ENCODE results near the gene TOP2B. TPM values are rescaled to one million over a fixed set of nuclear protein-coding genes. Genes with fewer than 3 reads are reported as not detected.

The TOP2B gene
- total RNA-seq, 2 experiments from 2014 or later, result 139 to 143 TPM

DNA sequence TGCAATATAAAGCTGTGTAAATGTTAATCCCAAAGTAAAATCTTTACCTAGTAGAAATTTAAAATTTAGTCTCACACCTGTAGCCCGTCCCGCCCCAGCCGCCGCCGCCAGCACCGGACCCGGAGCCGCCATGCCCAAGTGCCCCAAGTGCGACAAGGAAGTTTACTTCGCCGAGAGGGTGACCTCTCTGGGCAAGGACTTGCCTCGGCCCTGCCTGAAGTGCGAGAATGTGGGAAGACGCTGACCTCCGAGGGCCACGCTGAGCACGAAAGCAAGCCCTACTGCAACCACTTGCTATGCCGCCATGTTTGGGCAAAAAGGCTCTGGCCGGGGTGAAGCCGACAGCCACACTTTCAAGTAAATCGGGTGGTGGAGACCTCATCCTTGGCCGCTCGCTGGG is 22.1 kb upstream of the TOP2B start:
- H3K27ac Mint-ChIP-seq, result no peak overlapping the region
- no peaks in the 10 kb centered on the region for H3K9me3 Mint-ChIP-seq
- no peaks in the 10 kb centered on the region for H3K36me3 Mint-ChIP-seq
- no peak for ATAC-seq (ENCODE audit: low read depth)
- POLR2A ChIA-PET, result no interaction called here
- peaks cover 6% of the 10 kb centered on the region for H3K27me3 Mint-ChIP-seq
- H3K4me1 Mint-ChIP-seq, result no peaks in the 10 kb centered on the region
- H3K4me3 Mint-ChIP-seq, result no peak overlapping the region
- DNase-seq, result no peak

DNA sequence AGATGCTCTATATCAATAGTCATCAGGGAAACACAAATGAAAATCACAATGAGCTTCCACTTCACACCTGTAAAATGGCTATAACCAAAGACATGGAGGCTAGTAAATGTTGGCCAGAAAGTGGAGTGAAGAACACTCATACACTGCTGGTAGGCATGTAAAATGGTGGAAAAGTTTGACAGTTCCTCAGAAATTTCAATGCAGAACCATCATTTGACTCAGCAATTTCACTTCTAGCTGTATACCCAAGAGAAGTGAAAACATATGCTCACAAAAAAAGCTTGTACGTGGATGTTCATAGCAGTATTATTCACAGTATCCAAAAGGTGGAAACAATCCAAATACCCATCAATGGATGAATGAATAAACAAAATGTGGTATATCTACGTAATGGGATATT is 19.2 kb upstream of the TOP2B start:
- no peaks in the 10 kb centered on the region for H3K36me3 Mint-ChIP-seq
- POLR2A ChIA-PET, result interaction anchor here (1.5 kb wide), 1 partner anchor 18 kb away, joined by 3 read pairs; no protein-coding TSS in a partner anchor
- H3K9me3 Mint-ChIP-seq, result no peaks in the 10 kb centered on the region
- DNase-seq (no peak), ATAC-seq (ENCODE audit: low read depth) (no peak)
- H3K4me3 Mint-ChIP-seq, result no peak overlapping the region
- no peaks in the 10 kb centered on the region for H3K27me3 Mint-ChIP-seq
- H3K4me1 Mint-ChIP-seq, result no peaks in the 10 kb centered on the region
- no peak overlapping the region for H3K27ac Mint-ChIP-seq

DNA sequence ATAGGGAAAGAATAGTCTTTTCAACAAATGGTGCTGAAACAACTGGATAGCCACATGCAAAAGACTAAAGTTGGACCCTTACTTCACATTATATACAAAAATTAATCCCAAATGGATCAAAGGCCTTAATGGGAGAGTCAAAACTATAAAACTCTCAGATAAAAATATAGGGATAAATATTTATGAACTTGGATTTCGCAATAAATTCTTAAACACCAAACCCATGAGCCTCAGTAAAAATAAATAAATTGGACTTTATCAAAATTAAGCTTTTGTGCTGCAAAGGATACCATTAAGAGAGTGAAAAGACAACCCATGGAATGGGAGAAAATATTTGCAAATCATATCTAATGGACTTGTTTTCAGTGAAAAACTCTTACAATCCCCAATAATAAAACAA is 18.7 kb upstream of the TOP2B start:
- no peak overlapping the region for H3K27ac Mint-ChIP-seq
- H3K4me1 Mint-ChIP-seq, result no peaks in the 10 kb centered on the region
- DNase-seq (no peak), ATAC-seq (ENCODE audit: low read depth) (no peak)
- H3K9me3 Mint-ChIP-seq, result no peaks in the 10 kb centered on the region
- no peaks in the 10 kb centered on the region for H3K36me3 Mint-ChIP-seq
- no peak overlapping the region for H3K4me3 Mint-ChIP-seq
- POLR2A ChIA-PET, result no interaction called here
- H3K27me3 Mint-ChIP-seq, result no peaks in the 10 kb centered on the region

DNA sequence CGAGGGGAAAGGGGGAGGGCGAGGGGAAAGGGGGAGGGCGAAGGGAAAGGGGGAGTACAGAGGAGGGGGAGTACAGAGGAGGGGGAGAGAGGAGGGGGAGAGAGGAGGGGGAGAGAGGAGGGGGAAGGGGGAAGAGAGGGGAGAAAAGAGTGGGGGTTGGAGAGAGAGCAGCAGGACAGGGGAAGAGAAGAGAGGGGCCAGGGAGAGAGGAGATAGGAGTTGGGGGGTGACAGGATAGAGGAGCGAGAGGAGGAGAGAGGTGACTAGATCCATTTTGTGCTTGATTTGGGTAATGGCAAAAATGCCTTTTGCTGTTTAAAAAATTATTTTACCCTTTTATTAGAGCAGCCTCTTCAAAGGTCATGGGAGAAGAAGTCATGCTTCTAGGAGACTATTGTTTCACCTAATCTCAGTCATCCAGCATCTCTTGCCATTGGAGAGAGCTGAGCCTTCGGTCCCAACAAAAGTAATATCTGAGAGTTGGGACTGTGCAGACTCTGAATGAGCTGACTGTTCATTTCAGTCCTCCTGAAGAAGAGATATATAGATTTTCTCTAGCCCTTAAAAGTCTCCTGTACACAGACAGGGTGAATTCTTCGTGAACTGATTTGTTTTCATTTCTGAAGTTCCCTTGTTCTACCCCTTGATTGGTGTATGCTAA is 15.1 kb upstream of the TOP2B start:
- Mint-ChIP-seq H3K27ac (no peak overlapping the region), H3K9me3 (no peaks in the 10 kb centered on the region), H3K27me3 (no peaks in the 10 kb centered on the region), H3K36me3 (no peaks in the 10 kb centered on the region), H3K4me1 (no peaks in the 10 kb centered on the region), H3K4me3 (no peak overlapping the region)
- POLR2A ChIA-PET, result no interaction called here
- no peak for DNase-seq
- no peak for ATAC-seq (ENCODE audit: low read depth)

DNA sequence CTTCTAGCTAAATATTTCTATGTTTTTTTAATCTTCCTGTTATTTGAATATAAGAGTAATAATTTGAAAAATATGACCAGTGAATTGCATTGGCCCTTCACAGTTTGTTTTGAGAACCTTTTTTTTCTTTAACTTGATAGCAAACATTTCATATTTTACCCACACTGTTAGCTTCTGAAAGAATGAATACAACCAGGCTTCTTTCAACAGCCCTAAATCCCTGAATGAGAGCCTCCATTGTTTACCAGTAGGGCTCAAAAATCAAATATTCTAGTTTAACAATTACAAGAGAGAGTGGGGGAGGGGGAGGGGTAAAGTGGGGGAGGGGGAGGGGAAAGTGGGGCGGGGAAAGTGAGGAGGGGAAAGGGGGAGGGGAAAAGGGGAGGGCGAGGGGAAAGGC is 14.5 kb upstream of the TOP2B start:
- POLR2A ChIA-PET, result no interaction called here
- no peak for ATAC-seq (ENCODE audit: low read depth)
- Mint-ChIP-seq H3K4me1 (no peaks in the 10 kb centered on the region), H3K27me3 (no peaks in the 10 kb centered on the region), H3K27ac (no peak overlapping the region), H3K4me3 (no peak overlapping the region), H3K9me3 (no peaks in the 10 kb centered on the region), H3K36me3 (no peaks in the 10 kb centered on the region)
- no peak for DNase-seq

DNA sequence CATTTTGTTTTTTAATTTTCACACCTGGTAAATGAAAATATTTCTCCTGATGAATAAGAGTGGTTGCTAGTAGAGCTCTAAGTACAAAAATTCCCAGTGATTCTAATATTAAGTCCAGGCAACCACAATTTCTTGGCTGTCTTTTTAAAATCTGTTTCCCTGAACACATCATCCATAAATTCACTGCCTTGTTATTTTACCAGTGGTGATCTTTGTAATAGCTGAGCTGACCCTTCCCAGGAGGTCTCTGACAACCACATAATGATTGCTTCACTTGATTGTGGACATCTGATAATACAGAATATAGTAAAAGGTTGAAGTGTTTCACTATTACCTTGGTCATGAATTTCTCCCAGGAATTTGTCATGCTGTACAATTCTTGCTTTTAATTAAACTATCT is 13.9 kb upstream of the TOP2B start:
- no peaks in the 10 kb centered on the region for H3K9me3 Mint-ChIP-seq
- ATAC-seq (ENCODE audit: low read depth), result no peak
- H3K4me3 Mint-ChIP-seq, result no peak overlapping the region
- no peaks in the 10 kb centered on the region for H3K4me1 Mint-ChIP-seq
- no peaks in the 10 kb centered on the region for H3K36me3 Mint-ChIP-seq
- POLR2A ChIA-PET, result no interaction called here
- no peak for DNase-seq
- no peaks in the 10 kb centered on the region for H3K27me3 Mint-ChIP-seq
- H3K27ac Mint-ChIP-seq, result no peak overlapping the region

DNA sequence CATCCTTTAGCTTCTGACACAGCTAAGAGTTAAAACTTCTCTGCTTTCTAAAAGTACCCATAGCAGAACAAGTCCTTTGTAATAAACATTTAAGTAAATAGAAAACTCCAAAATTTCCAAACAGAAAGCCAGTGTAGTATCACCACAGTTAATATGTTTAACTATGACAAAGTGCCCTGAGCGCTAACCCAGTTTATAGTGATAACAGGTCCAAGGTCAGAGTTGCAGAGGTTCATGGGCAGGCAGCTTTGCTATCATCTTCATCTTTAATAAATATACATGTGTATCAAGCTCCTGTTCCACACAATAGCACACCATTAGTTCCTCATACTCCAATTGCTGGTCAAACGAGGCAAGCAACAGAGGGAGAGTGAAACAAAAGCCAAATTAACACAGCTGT is 12.4 kb upstream of the TOP2B start:
- H3K27me3 Mint-ChIP-seq, result no peaks in the 10 kb centered on the region
- no peak overlapping the region for H3K4me3 Mint-ChIP-seq
- DNase-seq, result no peak
- ATAC-seq (ENCODE audit: low read depth), result no peak
- peaks cover 2% of the 10 kb centered on the region for H3K36me3 Mint-ChIP-seq
- H3K4me1 Mint-ChIP-seq, result no peaks in the 10 kb centered on the region
- no peak overlapping the region for H3K27ac Mint-ChIP-seq
- peaks cover 4% of the 10 kb centered on the region for H3K9me3 Mint-ChIP-seq
- POLR2A ChIA-PET, result no interaction called here

DNA sequence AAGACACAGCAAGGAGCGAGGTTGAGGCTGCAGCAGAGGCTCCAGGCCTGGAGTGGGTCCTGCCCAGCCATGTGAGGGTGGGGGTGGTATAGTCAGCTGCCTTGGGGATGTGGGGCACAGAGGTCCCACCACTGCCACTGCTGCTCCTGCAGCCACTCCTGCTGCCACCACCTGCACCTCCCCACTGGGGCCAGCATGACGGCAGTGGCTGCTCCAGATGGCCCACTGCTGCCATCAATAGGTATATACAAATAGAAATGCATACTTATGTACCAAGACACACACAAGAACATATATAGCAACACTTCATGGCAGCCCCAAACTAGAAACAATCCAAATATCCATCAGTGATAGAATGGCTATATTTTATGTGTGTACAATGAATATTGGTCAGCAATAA is 10.0 kb upstream of the TOP2B start:
- ATAC-seq (ENCODE audit: low read depth) (no peak), DNase-seq (no peak)
- POLR2A ChIA-PET, result no interaction called here
- peaks cover 8% of the 10 kb centered on the region for H3K4me1 Mint-ChIP-seq
- H3K27me3 Mint-ChIP-seq, result no peaks in the 10 kb centered on the region
- peaks cover 2% of the 10 kb centered on the region for H3K36me3 Mint-ChIP-seq
- peaks cover 4% of the 10 kb centered on the region for H3K9me3 Mint-ChIP-seq
- no peak overlapping the region for H3K4me3 Mint-ChIP-seq
- no peak overlapping the region for H3K27ac Mint-ChIP-seq

DNA sequence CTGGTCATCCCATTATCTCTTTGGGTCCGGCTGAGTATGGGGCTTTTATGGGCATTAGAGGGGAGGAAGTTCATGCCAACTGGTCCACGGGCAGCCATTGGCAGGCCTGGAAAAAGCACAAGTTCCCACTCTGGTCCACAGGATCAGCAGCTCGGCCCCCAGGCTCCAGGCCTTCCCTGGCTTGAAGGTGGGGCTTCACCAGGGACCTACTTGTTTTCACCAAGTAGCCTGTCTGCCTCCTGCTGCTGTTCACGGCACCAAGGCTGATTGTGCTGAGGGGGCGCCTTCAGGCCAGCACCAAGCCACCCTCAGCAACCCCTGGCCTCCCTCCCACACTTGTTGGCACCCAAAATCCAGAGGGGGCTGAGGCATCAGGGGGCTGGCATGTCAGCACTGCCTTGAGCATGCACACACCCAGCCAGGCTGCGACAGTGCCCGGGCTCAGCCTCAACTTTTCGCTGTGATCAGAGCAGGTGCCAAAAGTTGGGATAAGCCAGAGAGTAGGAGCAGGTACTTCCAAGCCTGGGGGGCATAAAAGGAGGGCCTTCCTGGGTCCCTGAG is 9.1 kb upstream of the TOP2B start:
- ATAC-seq (ENCODE audit: low read depth), result no peak
- Mint-ChIP-seq H3K4me1 (peaks cover 8% of the 10 kb centered on the region), H3K27ac (no peak overlapping the region), H3K4me3 (no peak overlapping the region), H3K27me3 (no peaks in the 10 kb centered on the region), H3K9me3 (peaks cover 4% of the 10 kb centered on the region), H3K36me3 (peaks cover 2% of the 10 kb centered on the region)
- POLR2A ChIA-PET, result no interaction called here
- no peak for DNase-seq

DNA sequence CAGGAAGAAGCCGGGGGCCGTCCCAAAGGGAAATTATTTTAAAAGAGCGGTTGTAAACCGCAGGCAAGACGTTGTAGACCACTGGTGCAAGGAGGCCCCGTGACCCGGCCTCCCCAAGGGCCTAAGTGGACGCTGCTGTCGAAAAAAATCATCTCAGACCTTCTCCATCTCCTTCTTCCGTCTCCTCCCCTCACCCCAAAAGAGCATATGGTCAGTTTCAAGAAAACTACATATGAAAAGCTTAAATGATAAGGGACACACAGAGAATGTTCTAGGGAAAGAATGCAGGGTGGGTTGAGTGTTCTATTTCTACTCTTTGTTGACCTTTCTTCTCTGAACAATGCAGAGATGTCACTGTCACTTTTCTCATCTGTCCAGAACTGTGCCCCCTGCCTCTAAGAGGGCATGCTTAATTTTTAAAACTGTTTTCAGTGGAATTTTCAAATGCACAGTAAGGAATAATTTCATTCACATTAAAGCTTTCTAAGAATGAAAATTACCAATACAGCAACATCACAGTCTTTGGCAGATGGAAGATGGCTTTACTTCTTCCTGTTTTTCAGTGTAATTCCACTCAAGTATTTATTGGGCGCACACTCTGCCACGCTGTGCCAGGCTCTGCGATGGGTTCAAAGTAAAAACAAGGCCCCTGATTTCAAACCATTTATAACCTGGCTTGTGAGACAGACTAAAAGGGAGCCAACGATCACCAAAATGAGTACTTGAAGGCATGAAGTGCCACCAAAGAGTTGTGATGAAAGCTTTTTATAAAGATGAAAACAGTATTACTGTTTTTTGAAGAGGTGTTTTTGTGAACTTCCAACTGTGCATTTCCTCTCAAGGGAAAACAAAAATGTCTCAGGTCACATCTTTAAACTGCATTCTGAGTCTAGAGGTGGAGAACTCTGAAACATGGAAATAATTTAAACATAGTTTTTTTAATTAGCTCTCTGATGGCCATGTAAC is 891 bp upstream of the TOP2B start:
- peaks cover 7% of the 10 kb centered on the region for H3K36me3 Mint-ChIP-seq
- H3K27ac Mint-ChIP-seq, result peak overlapping the region; percentile 98
- DNase-seq (peak; percentile 31), ATAC-seq (ENCODE audit: low read depth) (peak; percentile 13)
- no peaks in the 10 kb centered on the region for H3K9me3 Mint-ChIP-seq
- peak overlapping the region; percentile 94 for H3K4me3 Mint-ChIP-seq
- POLR2A ChIA-PET, result interaction anchor here (1.0 to 1.3 kb wide), 2 partner anchors 19 to 118 kb away, joined by 3 to 10 read pairs; partner anchors contain the start of gene NGLY1
- H3K27me3 Mint-ChIP-seq, result no peaks in the 10 kb centered on the region
- peaks cover 31% of the 10 kb centered on the region for H3K4me1 Mint-ChIP-seq

DNA sequence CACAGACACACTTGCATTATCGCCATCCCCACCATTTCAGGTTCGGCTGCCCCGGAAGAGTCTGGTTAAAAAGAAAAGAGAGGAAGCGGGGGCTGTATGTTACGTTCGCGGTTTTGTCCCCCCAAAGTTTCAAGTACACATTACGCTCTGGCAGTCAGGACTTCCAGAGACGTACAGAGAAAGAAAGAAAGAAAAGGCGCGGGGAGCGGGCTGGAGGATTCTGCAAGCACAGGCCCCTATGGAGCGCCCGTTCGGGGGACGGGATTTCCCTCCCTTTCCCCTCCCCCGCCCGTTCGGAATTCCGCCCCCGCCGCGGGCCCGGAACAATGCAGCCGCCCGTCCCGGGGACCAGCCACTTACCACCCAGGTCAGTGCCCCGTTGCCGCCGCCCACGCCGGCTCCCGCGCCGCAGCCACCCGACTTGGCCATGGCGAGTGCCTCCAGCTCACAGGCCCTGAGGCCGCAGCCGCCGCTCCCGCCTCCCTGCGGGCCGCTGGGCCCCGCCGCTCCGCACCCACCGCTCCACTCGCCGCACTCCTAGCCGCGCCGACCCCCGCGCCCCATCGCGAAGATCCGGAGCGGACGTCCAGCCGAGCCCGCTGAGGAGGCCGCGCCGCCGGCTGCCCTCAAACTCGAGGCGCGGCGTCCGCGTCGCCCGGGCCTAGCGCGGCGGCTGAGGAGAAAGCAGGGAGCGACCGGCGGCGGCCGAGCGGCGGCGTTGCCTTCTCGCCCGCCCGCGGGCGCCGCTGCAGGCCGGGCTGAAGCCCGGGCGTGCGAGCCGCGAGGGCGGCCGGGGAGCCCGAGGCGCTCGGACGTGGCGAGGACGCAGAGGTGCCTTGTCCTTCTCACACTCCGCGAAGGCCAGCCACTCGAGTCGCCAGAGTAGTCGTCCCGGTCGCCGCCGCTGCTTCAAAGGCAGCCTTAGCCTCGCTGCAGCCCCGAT is 567 bp downstream of the TOP2B start:
- ATAC-seq (ENCODE audit: low read depth) (peak; percentile 40), DNase-seq (peak; percentile 79)
- H3K9me3 Mint-ChIP-seq, result no peaks in the 10 kb centered on the region
- H3K36me3 Mint-ChIP-seq, result peaks cover 8% of the 10 kb centered on the region
- H3K4me1 Mint-ChIP-seq, result peaks cover 33% of the 10 kb centered on the region
- H3K27me3 Mint-ChIP-seq, result no peaks in the 10 kb centered on the region
- H3K27ac Mint-ChIP-seq, result peak overlapping the region; percentile 98
- peak overlapping the region; percentile 94 for H3K4me3 Mint-ChIP-seq
- POLR2A ChIA-PET, result interaction anchor here (0.8 to 1.5 kb wide), 4 partner anchors 119 to 237 kb away, joined by 3 to 11 read pairs (median 4); partner anchors contain the start of genes NGLY1 and OXSM

DNA sequence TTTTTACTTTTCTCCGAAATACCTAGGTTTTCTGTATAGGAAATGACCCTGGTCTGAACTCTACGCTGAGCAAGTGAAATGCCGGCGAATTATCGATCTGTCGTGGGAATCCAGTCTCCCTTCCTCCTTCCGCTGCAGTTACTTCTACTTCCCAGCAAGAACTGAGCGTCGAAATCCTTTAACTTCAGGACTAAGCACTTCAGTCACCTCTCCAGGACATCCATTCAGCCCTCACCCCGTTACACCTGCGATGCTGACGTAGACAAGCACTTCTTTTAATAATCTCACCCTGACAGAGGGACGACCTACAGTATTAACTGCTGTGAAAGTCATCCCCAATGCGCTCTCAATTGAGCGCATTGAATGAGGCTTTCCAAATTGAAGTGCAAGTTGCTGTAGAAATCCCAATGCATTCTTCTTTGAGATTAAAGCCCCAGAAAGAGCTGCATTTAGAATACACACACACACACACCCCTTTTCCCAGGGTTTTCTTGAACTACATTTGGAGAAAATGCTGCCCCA is 1.3 kb downstream of the TOP2B start:
- no peak for ATAC-seq (ENCODE audit: low read depth)
- peak; percentile 33 for DNase-seq
- POLR2A ChIA-PET, result interaction anchor here (0.8 to 1.5 kb wide), 4 partner anchors 120 to 238 kb away, joined by 3 to 11 read pairs (median 4); partner anchors contain the start of genes NGLY1 and OXSM
- H3K36me3 Mint-ChIP-seq, result peaks cover 11% of the 10 kb centered on the region
- H3K9me3 Mint-ChIP-seq, result no peaks in the 10 kb centered on the region
- H3K27me3 Mint-ChIP-seq, result no peaks in the 10 kb centered on the region
- peak overlapping the region; percentile 94 for H3K4me3 Mint-ChIP-seq
- H3K27ac Mint-ChIP-seq, result peak overlapping the region; percentile 92
- H3K4me1 Mint-ChIP-seq, result peaks cover 37% of the 10 kb centered on the region

Measured in activated naive CD8-positive, alpha-beta T cell treated with anti-CD3 and anti-CD28 coated beads, Interleukin-2, amount 10 ng/mL, durations not matched to agents 7 days and 5 days (primary cell).